Keratinocyte (primary cell): Measurements from ENCODE around the gene TMOD1. TPM values are rescaled to one million over a fixed set of nuclear protein-coding genes. Genes with fewer than 3 reads are reported as not detected.

Experiments
- DNase-seq: peaks from one replicate; pipeline ENCODE4 v3.0.0-alpha.2; 2011; ENCODE audit warnings: low read depth, missing footprints, low spot score
- FAIRE-seq: peaks from 2 replicates; lab custom pipeline; 2011; peaks lifted over from hg19 to GRCh38; lab: Jason Lieb, UNC
- H2AFZ ChIP-seq: 2 replicates; pipeline ENCODE4 v1.6.0; 2012; ENCODE audit warnings: low read length, control low read depth, inconsistent platforms; ENCODE audit not compliant: control insufficient read depth
- H3K27ac ChIP-seq: 2 replicates; pipeline ENCODE4 v1.5.1; 2011; ENCODE audit warnings: low read length; ENCODE audit not compliant: control insufficient read depth, insufficient read depth
- H3K27me3 ChIP-seq: 3 replicates; pipeline ENCODE4 v1.6.0; 2011; ENCODE audit warnings: low read length; ENCODE audit not compliant: control insufficient read depth, insufficient read depth; ENCODE audit errors: extremely low read depth
- H3K36me3 ChIP-seq, 2 experiments: 2 replicates in 1 of 2; 3 replicates in 1 of 2; pipeline ENCODE4 v1.5.1; 2011; ENCODE audit warnings: low read length in 2 of 2, mild to moderate bottlenecking in 1 of 2; ENCODE audit not compliant: control insufficient read depth in 2 of 2, insufficient read depth in 2 of 2; ENCODE audit errors: extremely low read depth in 1 of 2
- H3K4me1 ChIP-seq: 3 replicates; pipeline ENCODE4 v1.5.1; 2011; ENCODE audit warnings: low read length; ENCODE audit not compliant: control insufficient read depth, insufficient read depth; ENCODE audit errors: extremely low read depth
- H3K4me2 ChIP-seq: 3 replicates; pipeline ENCODE4 v1.6.0; 2011; ENCODE audit warnings: low read depth, low read length; ENCODE audit not compliant: control insufficient read depth, insufficient read depth; ENCODE audit errors: extremely low read depth
- H3K4me3 ChIP-seq, 3 experiments: fragments of 200-600 bp in 1 of 3; sonication (generic) in 1 of 3; 2 replicates in 2 of 3; 3 replicates in 1 of 3; pipeline ENCODE4 v1.5.1; 2011 to 2016; ENCODE audit warnings: low read length in 3 of 3, mild to moderate bottlenecking in 3 of 3, control low read depth in 2 of 3, inconsistent platforms in 1 of 3, low read depth in 1 of 3, mixed read lengths in 1 of 3, mixed run types in 1 of 3, moderate library complexity in 1 of 3; ENCODE audit not compliant: control insufficient read depth in 2 of 3, insufficient read depth in 2 of 3; ENCODE audit errors: extremely low read depth in 1 of 3
- H3K79me2 ChIP-seq: 2 replicates; pipeline ENCODE4 v1.6.0; 2012; ENCODE audit warnings: low read length; ENCODE audit not compliant: control insufficient read depth, insufficient read depth
- H3K9ac ChIP-seq: 3 replicates; pipeline ENCODE4 v1.6.0; 2011; ENCODE audit warnings: low read length; ENCODE audit not compliant: control insufficient read depth, insufficient read depth; ENCODE audit errors: extremely low read depth
- H3K9me1 ChIP-seq: 3 replicates; pipeline ENCODE4 v1.6.0; 2011; ENCODE audit warnings: low read length; ENCODE audit not compliant: control insufficient read depth, insufficient read depth; ENCODE audit errors: extremely low read depth
- H3K9me3 ChIP-seq: 2 replicates; pipeline ENCODE4 v1.5.1; 2012; ENCODE audit warnings: low read depth, low read length; ENCODE audit not compliant: control insufficient read depth
- H4K20me1 ChIP-seq: 3 replicates; pipeline ENCODE4 v1.6.0; 2011; ENCODE audit warnings: low read length; ENCODE audit not compliant: control insufficient read depth, insufficient read depth; ENCODE audit errors: extremely low read depth
- CTCF ChIP-seq, 3 experiments: IDR thresholded peaks in 1 of 3; conservative IDR thresholded peaks in 1 of 3; optimal IDR thresholded peaks in 1 of 3; 2 replicates in 2 of 3; 3 replicates in 1 of 3; pipeline versions ENCODE3 to v1.5.1; 2011; ENCODE audit warnings: low read length in 3 of 3, mild to moderate bottlenecking in 3 of 3, moderate library complexity in 2 of 3, control low read depth in 1 of 3, inconsistent platforms in 1 of 3; ENCODE audit not compliant: insufficient read depth in 2 of 3; ENCODE audit errors: extremely low read depth in 1 of 3
- EZH2 ChIP-seq: IDR thresholded peaks from one replicate; pipeline ENCODE4 v1.6.1; 2012; ENCODE audit warnings: inconsistent platforms, mild to moderate bottlenecking, low read length, moderate library complexity
- dilution Hi-C: fragments of 300-500 bp; cut with MboI; formaldehyde crosslinking; loops from one replicate; pipeline ENCODE4 v1.7.0; 2020; ENCODE audit warnings: low sequenced_read_pairs; ENCODE audit not compliant: extremely low pct_ligation_motif_present
- polyA plus RNA-seq, 5 experiments: library from polyadenylated mRNA; depleted of rRNA in 3 of 5; stranded (reverse) in 3 of 5; stranded (forward) in 1 of 5; unstranded in 1 of 5; fragments of >200 nt; gene quantifications; 1 replicate in 1 of 5; 2 replicates in 3 of 5; 3 replicates in 1 of 5; pipeline versions ENCODE4 v1.2.1 to v1.2.3, GENCODE V29; 2011 to 2012; ENCODE audit warnings: missing spikeins in 2 of 5, low read depth in 1 of 5, low replicate concordance in 1 of 5

TMOD1 gene
- polyA plus RNA-seq, 1 donor (not counting 4 experiments of a cell fraction or from before 2014, with no cell fraction given): not detected

GRCh38 chr9:97553141-97553540, 51.7 kb downstream of the TMOD1 start:
- no peak for FAIRE-seq

GRCh38 chr9:97553841-97554240, 52.4 kb downstream of the TMOD1 start:
- no peaks in the 10 kb centered on the region for H3K9me3 ChIP-seq
- FAIRE-seq (no peak), DNase-seq (no peak)
- H3K79me2 ChIP-seq: no peaks in the 10 kb centered on the region
- no peaks in the 10 kb centered on the region for H3K36me3 ChIP-seq
- no peak overlapping the region for H3K9ac ChIP-seq
- no peaks in the 10 kb centered on the region for H3K9me1 ChIP-seq
- no peak overlapping the region for H3K4me3 ChIP-seq
- no peak overlapping the region for H3K4me2 ChIP-seq
- peaks cover 39% of the 10 kb centered on the region for H3K27me3 ChIP-seq
- H3K4me1 ChIP-seq: no peaks in the 10 kb centered on the region
- no peak overlapping the region for H3K27ac ChIP-seq
- TF ChIP-seq CTCF (optimal IDR thresholded peaks at IDR 0.05 in 1 of 3, IDR thresholded peaks at IDR 0.05 in 1 of 3, conservative IDR thresholded peaks at IDR 0.05 in 1 of 3; ENCODE audit: extremely low read depth in 1 of 3, insufficient read depth in 2 of 3, low read length in 3 of 3): no peak
- no peak for TF ChIP-seq EZH2
- no peak overlapping the region for H2AFZ ChIP-seq
- dilution Hi-C loops: no loop called here
- no peaks in the 10 kb centered on the region for H4K20me1 ChIP-seq

More at GRCh38 chr9:97553141-97553540, 51.7 kb downstream of the TMOD1 start:
- no peak overlapping the region for H3K9ac ChIP-seq
- H2AFZ ChIP-seq: no peak overlapping the region
- no peak for DNase-seq
- H3K79me2 ChIP-seq: no peaks in the 10 kb centered on the region
- no peaks in the 10 kb centered on the region for H3K9me1 ChIP-seq
- H3K4me1 ChIP-seq: no peaks in the 10 kb centered on the region
- H3K27me3 ChIP-seq: peaks cover 43% of the 10 kb centered on the region
- no peaks in the 10 kb centered on the region for H4K20me1 ChIP-seq
- no peaks in the 10 kb centered on the region for H3K36me3 ChIP-seq
- H3K4me3 ChIP-seq: no peak overlapping the region
- no peak overlapping the region for H3K4me2 ChIP-seq
- TF ChIP-seq CTCF (optimal IDR thresholded peaks at IDR 0.05 in 1 of 3, IDR thresholded peaks at IDR 0.05 in 1 of 3, conservative IDR thresholded peaks at IDR 0.05 in 1 of 3; ENCODE audit: extremely low read depth in 1 of 3, insufficient read depth in 2 of 3, low read length in 3 of 3) (no peak), EZH2 (no peak)
- no peaks in the 10 kb centered on the region for H3K9me3 ChIP-seq
- H3K27ac ChIP-seq: no peak overlapping the region
- dilution Hi-C loops: no loop called here
